HG03103 (cell line): ENCODE data around the gene PODXL2.
"Not testable (repeated sequence)": the region's sequence is repeated elsewhere in the genome, so short reads cannot be mapped to it uniquely, and the experiment has no call there.

Experiments used
- ATAC-seq: cut with Tn5 transposase; IDR thresholded peaks from one replicate; pipeline ENCODE4 v1.9.1; 2021; ENCODE audit warnings: low read depth; ENCODE audit not compliant: unreplicated experiment

PODXL2 gene

DNA sequence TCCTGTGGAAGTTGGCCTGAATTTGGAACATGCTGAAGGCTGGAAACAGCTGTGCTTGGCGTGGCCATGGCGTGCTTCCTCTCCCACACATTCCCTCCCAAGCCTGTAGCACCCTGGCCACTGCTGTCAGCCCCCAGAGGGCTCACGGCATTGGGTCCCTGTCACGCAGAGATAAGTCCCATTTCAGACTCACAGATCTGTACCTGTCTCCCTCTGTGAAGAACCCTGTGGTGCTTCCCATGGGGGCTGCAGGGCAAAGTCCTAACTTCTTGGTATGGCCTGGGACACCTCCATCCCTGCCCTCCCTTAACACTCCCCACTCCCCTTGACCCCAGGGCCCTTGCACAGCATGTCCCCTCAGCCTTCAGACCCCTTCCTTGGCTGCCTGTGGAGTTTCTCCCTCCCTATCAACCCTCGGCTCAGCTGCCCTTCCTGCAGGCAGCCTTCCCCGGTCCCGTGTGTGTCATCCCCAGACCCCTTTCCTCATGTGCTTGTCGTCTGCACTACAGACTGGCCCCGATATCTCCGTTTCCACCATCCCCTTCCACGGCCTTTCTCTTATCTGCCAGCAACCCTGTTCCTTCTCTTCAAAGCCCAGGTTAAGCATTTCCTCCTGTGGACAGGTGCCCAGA, 72.4 kb downstream of the PODXL2 start:
- no peak for ATAC-seq

DNA sequence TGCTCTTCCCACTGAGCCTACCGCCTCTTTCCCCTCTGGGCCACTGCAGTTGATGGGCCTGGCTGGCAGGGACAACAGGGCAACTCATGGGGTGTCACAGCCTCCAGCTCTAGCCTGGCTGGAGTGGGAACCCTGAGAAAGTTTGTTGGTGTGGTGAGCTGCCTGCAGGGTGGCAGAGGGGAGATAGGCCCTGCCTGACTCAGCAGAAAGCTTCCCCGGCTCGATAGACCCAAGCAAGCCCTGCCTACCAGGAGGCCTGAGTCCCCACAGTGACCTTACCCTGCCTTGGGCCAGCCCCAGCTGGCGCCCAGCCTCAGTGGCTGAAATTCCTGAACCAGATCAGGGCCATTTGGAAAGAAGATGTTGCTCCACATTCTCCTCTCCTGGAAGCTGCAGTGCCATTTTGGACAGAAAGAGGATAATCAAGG, 73.2 kb downstream of the PODXL2 start:
- ATAC-seq: no peak

DNA sequence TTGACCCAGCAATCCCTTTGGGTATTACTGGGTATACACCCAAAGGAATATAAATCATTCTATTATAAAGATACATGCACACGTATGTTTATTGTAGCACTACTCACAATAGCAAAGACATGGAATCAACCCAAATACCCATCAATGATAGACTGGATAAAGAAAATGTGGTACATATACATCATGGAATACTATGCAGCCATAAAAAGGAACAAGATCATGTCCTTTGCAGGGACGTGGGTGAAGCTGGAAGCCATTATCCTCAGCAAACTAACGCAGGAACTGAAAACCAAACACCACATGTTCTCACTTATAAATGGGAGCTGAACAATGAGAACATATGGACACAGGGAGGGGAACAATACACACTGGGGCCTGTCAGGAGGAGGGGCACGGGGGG, 75.9 kb downstream of the PODXL2 start:
- not testable (repeated sequence) for ATAC-seq

DNA sequence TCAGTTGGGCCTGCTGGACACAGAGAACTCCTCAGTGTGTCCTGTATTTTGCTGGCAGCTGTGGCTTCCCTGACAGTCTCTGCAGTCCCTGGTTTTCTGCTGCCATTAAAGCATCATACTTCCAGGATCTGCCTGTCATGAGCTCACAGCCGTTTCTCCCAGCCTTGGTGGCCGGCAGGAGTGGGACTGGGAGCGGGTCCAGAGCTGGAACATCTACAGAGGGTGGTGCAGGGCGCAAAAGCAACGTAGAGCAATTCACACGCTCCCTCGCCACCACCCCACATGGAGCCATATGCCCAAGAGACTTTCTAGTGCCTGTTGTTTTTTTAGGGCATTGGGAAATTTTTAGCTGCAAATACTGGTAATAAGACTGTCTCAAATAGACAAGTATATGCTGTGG, 77.3 kb downstream of the PODXL2 start:
- ATAC-seq: no peak

DNA sequence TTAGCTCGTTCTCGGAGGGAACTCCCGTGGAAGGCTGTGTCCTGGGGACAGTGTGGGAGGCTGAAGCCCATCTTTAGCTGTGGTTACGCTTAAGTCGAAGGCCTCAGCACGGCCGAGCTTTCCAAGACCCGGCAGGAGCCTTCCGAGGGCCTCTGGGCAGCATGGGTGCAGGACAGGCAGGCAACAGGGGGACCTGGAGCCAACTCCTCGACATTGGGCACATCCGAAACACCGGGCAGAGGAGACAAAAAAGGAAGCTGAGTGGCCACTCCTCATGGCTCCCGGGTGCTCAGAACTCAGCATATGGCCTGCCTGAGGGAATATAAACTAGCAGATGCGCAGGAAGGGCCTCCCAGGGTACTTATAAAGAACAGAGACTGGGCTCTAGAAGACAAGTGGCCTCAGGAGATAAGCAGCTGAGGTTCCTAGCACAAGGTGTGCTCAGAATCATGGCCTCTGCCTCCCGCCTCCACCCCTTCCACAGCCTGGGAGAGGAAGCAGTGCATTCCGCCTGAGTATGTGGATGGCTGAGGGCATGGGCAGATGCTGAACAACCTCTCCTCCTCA, 77.9 kb downstream of the PODXL2 start:
- no peak for ATAC-seq

DNA sequence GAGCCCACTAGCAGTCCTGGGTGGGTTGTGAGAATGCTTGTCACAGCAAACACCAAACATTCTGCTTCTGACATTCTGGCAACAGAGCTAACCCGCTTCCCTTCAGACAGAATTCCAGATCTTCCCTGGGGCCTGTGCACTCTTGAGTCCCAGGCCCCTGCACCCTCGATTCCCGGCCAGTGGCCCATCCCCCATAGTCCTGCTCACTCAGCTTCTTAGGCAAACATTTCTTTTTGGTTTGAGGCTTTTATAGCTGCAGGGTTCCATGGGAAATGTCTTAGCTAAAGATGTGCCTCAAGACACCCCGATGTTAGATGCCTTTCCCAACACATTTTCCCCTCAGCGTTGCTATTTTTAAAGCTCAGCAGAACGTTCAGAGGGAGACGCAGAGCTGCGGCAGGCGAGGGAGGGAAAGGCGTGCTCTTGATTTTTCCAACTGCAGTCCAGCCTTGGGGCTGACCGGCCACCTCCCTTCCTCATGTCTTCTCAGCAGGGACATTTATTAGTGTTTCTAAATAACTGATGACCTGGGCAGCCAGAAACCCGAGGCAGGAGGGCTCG, 78.9 kb downstream of the PODXL2 start:
- ATAC-seq: no peak

DNA sequence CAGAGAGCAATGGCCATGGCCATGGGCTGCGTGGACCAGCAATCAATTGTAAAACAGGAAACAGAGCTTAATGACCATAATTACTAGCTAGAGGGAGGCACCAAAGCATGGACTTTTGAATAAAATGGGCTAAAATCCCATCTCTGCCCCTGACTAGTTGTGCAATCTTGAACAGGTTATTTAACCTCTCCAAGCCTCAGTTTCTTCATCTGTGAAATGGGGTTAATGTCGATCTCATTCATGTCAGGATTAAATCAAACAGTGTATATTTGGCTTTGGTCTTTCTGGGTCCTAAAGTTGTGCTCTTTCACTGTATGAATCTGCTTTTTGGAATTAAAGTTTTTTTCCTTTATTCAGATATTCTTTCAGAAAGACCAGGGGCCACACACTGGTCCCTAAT, 79.9 kb downstream of the PODXL2 start:
- no peak for ATAC-seq

DNA sequence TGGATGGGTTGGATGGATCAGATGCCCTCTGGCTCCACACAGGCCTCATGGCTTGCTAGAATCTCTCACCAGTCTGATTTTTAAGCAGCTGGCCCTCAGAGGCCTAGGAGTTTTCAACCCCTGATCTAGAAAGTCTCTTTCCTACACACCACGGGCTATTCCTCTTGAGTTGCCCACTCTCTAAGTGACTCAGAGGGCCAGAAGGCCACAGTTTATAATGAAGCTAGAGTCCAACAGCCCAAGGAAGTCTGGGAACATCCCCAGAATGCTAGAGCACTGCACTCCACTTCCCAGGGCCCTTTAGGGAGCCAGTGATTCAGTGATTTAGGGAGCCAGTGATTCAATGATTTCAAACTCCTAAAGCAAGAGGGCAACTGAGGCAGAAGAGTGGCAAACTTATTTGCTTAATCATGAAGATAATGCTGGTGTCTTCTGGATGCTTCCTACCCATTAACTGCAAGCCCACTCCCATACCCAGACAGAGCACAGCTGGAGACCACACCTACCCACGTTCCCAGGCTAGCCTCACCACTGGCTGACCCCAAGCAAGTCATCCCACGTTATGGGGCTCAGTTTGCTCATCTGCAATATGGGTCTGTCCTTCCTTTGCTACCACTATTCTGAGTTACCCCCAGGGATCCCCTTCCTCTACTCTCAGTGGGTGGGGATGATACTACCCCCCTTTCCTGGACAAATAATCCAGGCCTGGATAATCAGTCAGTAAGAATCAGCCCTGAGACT, 80.5 kb downstream of the PODXL2 start:
- no peak for ATAC-seq

DNA sequence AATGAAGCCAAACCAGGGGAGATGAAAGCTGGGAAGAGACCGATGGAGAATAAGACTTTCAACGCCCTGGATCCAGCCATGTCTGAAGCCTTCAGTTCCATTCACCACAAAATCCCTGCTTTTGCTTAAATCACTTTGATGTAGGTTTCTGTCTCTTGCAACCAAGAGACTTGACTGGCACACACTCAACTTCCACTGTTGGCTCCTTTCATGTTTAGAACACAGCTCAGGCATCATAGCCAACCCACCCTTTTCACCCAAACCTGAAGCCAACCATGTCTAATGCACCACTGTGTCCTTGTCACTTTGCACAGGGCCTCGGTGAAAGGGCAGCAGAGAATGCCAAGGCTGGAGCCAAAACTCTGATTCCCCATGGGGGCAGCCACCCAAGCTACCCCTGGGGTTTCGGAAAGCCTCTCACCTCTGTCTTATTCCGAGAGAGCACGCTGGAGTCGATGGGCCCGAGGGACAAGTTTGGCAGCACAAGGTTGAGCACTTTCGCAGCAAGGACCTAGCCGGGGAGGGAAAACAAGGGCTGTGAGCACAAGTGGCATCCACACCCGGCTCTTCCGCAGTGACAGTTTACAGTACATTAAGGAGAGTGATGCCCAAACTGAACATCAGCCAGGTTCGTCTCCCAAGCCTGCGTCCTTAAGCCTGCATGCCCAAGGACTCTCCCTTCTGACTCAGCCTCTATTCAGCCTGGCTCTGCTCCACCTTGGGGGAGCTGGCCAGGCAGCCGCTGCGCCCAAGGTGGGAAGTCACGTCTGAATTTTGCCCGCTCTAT, 81.4 kb downstream of the PODXL2 start:
- ATAC-seq: no peak

DNA sequence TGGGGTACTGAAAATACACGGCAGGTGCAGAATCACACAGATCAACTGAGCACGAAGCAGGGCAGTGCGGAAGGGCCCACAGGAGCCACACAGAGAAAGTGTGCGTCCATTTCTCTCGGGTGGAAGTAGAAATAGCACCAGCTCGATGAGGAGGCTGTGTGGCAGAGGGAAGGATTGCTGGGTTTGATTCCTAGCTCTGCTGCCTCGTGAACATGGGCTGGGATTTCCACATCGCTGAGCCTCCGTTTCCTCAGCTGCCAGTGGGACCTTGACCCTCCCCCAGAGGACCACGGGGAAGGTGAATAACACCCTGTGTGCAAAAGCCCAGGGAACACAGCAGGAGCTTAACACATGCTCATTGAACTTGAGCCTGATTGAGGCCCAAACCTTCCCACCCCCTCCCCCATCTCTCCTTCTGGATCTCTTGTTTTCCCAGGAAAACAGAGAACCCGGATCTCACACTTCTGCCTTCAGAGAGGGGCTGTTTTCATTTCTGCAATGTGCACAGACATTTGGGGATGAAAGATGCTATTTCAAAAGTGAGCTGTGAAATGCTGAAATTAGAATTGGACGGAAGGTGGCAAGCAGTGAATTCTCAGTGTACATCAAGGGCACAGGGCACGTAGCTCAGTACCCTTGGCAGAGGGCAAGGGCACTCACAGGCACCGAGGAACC, 82.2 kb downstream of the PODXL2 start:
- no peak for ATAC-seq

DNA sequence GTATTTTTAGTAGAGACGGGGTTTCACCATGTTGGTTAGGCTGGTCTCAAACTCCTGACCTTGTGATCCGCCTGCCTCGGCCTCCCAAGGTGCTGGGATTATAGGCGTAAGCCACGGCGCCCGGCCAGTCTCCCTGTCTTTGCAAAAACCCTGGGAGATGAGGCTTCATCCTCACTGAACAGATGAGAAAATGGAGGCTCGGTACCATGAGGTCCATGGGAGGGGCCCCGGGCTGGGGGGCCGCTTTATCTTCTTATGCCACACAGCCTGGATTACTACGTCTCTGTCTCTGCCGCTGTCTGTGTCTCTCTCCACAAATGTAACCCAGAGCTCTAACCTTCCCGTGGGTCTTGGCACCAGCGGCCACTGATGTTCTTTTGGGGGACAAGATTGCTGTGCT, 82.9 kb downstream of the PODXL2 start:
- ATAC-seq: no peak

DNA sequence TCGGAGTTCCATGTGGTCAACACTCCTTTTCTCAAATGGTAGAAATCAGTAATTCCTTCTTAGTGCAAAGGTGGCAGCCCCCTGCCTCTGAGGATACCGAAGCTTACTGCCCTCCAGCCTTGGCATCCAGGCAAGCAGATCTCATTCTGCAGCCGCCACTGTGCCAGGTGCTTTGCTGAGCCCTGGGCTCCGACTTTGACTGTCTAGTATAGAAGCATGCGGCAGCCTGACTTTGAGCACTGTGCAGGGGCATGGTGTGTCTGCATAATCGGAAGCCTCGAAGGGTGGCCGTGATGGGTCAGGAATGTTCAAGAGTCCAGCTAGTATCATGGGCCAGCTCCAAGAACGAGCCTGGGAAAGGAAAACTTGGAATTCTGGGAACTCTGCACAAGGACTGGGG, 83.5 kb downstream of the PODXL2 start:
- ATAC-seq: no peak

DNA sequence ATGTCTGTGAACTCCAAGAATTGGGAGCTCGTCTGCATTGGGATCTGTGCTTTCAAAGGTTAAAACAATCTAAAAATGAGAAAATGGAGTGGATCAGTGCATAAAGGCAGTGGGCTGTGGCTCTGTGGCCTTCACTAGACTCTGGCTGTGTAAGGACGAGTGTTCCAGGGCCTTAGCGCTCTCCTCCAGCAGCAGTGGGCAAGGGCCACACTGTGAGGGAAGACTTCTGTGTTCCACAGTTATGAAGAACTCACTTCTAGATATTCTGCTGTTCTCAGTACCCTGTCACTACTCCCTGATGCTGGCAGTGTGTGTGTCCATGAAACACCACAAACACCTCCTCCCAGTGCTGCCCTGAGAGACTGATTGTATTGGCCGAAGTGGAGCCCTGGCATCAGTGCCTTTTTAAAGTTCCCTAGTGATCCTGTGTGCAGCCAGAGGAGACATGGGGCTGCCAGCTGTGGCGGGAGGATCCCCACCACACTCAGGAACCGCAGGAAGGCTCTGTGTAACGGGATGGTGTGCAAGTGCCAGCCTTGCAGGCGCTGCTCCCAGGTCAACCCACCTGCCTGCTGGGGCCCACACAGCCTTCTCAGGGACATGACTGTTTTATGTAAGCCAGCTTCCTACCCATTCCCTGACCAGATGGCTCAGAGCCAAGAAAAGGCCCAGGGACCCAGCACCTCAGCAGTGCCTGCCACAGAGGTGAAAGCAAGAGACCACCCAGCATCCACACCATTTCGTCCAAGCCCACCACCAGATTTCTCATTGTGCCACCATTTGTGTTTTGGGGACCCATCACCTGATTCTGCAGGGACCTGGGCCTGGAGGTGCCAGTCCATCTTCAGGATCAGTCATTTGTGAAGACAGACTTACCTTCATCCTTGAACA, 84.1 kb downstream of the PODXL2 start:
- no peak for ATAC-seq

DNA sequence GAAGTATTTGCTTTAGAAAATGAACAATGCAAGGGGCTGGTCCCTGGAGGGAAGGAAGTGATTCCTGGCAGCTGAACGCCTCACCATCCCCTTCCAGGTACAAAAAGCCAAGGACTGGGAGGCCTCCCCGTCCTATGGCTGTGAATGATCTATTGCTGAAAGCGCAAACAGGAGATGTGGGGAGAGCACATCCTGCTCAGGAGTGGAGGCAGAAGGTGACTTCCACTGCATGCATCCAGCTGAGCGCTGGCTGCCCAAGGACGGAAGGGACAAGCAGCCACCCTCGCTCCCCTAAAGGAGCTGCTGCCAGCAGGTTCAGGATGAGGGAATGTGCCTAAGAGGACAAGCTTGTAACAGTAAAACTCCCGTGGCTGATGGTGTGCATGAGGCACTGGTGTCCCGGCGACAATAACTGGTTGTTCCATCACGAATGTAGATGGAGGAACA, 85.2 kb downstream of the PODXL2 start:
- ATAC-seq: no peak

DNA sequence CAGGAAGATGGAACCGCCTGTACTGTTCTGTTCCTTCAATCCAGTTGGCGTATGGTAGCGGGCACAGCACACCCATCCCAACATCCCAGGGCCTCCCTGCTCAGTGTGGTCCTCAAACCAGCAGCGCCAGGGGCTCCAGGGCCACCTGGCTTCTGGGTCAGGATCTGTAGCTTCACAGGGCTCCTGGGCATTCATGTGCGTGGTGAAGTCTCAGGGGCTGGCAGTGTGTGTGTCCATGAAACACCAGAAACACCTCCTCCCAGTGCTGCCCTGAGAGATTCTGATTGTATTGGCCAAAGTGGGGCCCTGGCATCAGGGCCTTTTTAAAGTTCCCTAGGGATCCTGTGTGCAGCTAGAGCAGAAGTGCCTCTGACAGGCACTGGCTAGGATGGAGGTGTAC, 85.9 kb downstream of the PODXL2 start:
- no peak for ATAC-seq

DNA sequence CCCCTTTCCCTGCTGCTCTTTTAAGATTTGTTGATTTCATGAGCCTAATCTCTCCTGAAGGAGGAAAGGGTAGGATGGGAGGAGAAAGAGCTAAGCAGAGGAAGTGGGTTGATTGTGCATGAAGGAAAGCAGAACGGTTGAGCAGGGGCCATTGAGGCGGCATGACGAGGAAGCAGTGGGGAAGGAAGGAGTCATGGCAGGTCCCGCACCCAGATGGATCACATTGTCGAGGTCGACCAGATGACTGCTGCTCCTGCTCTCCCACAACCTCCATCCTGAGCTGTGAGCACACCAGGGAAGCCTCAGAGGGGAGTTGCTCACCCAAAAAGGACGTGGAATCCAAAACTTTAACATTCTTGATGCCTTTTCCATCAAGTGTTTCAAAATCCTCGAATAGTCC, 86.5 kb downstream of the PODXL2 start:
- ATAC-seq: no peak

DNA sequence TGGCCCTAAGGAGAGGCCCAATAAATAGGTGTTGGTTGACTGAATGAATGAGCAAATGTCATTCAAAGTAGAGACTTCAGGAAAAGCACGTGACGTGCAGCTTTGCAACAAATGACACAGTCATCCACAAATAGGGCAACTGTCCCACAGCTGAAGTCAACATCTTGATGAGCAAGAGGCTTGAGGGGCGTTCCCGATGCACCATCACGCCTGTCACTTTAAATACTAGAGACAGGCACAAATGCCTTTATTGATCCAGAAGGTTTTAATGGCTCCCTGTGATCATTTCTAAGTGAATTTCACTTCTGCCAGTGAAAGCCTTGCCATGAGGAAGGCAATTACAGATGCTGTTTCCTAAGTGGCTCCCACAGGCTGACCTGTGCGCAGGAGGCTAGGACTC, 87.4 kb downstream of the PODXL2 start:
- ATAC-seq: no peak

DNA sequence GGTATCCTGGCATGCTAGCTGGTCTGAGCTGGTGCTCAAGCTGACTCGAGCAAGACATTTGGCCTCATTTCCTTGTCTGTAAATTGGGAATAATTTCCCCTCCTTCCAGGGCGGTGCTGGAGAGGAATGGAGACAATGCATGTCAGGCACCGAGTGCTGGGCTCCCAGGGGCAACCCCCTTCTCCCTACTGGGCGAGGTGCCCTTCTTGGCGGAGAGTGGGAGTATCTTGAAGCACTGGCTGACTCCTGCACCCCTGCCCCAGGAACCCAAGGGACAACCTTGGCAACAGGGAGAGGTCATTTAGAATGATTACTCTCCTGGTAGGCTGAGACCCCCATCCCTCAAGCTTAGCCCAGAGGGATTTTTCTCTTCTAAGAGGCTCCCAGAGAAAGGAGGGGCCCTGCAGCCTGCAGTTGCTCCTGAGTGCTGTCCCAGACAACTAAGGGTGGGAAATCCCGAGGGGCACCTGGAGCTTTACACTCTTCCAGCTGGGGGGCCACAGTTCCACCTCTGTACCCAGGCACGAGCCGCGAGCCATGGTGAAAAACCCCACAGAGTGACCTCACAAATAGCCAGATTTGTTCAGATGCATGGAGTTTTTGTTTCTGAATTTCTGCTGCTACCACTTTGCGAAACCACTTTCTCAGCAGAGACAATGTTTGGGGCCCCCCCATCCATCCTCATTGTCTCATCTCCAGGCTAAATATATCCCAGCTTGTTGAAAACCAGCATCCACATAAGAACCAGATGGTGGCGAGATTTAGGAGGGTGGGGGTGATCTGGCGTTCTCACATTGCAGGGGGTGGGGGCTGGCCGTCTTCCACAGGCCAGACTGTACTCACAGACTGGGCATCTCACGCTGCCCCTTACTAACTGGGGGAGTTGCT, 88.6 kb downstream of the PODXL2 start:
- no peak for ATAC-seq
